Measurements from ENCODE around the gene ADCY2. TPM values are rescaled to one million over a fixed set of nuclear protein-coding genes. Genes with fewer than 3 reads are reported as not detected.

ADCY2 gene
- total and polyA plus RNA-seq, 2 experiments from 2014 or later, result 23.8 to 74.9 TPM

DNA sequence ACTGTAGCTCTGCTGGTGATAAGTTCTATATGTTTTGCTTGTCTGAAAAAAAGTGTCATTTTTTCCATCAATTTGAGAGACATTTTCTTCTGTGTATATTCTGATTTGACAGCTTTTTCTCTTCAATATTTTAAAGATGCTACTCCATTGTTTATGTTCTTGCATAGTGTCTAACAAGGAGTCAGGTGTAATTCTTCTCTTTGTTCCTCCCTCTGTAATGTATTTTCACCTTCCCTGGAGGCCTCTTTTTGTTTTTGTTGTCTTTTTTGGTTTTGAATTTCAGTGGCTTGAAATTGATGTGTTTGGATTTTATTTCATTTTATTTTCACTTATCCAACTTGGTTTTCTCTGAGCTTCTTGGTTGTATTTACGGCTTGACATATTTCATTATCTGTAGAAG, 75.8 kb downstream of the ADCY2 start:
- H3K27ac ChIP-seq (ENCODE audit: low read depth), result no peak overlapping the region
- peaks cover 19% of the 10 kb centered on the region for H3K9me3 Mint-ChIP-seq
- H3K4me3 ChIP-seq, result no peak overlapping the region
- no peak overlapping the region for H3K27ac Mint-ChIP-seq
- no peaks in the 10 kb centered on the region; the same call in 1 of the 2 replicates for H3F3A ChIP-seq (replicated peaks; ENCODE audit: low read depth)
- H2AFZ ChIP-seq, result no peak overlapping the region
- H3K4me2 ChIP-seq, result no peak overlapping the region
- peaks cover 38% of the 10 kb centered on the region for H3K36me3 Mint-ChIP-seq (ENCODE audit: low read depth)
- H4K20me1 ChIP-seq (replicated peaks; ENCODE audit: insufficient read depth), result peaks cover 13% of the 10 kb centered on the region; the same call in 1 of the 2 replicates
- no peak overlapping the region for H3K4me3 Mint-ChIP-seq
- ATAC-seq (no peak), DNase-seq (ENCODE audit: low spot score) (no peak)
- H3K4me1 Mint-ChIP-seq, result peaks cover 41% of the 10 kb centered on the region
- H3K36me3 ChIP-seq (ENCODE audit: insufficient read depth), result no peaks in the 10 kb centered on the region
- no peaks in the 10 kb centered on the region for H3K27me3 ChIP-seq (ENCODE audit: insufficient read depth)
- peaks cover 95% of the 10 kb centered on the region for H3K79me2 ChIP-seq (replicated peaks; ENCODE audit: insufficient read depth)
- H3K27me3 Mint-ChIP-seq (ENCODE audit: insufficient read depth, low read depth, poor library complexity), result peaks cover 6% of the 10 kb centered on the region
- H3K9me2 ChIP-seq (ENCODE audit: insufficient read depth), result peaks cover 7% of the 10 kb centered on the region; the same call in 1 of the 2 replicates
- peaks cover 37% of the 10 kb centered on the region for H3K4me1 ChIP-seq (ENCODE audit: insufficient read depth)
- TF ChIP-seq JUNB (IDR thresholded peaks at IDR 0.05; ENCODE audit: unreplicated experiment) (no peak), EZH2phosphoT487 (IDR thresholded peaks at IDR 0.05; ENCODE audit: unreplicated experiment) (no peak), CREB1 (CRISPR knock-in tag; IDR thresholded peaks at IDR 0.05; ENCODE audit: low read depth) (no peak), NANOG (IDR thresholded peaks at IDR 0.05; ENCODE audit: borderline replicate concordance) (no peak), STAT1 (IDR thresholded peaks at IDR 0.05; ENCODE audit: unreplicated experiment) (no peak)
- TF ChIP-seq, protein P1, sequence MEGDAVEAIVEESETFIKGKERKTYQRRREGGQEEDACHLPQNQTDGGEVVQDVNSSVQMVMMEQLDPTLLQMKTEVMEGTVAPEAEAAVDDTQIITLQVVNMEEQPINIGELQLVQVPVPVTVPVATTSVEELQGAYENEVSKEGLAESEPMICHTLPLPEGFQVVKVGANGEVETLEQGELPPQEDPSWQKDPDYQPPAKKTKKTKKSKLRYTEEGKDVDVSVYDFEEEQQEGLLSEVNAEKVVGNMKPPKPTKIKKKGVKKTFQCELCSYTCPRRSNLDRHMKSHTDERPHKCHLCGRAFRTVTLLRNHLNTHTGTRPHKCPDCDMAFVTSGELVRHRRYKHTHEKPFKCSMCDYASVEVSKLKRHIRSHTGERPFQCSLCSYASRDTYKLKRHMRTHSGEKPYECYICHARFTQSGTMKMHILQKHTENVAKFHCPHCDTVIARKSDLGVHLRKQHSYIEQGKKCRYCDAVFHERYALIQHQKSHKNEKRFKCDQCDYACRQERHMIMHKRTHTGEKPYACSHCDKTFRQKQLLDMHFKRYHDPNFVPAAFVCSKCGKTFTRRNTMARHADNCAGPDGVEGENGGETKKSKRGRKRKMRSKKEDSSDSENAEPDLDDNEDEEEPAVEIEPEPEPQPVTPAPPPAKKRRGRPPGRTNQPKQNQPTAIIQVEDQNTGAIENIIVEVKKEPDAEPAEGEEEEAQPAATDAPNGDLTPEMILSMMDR (conservative IDR thresholded peaks at IDR 0.05; ENCODE audit: low read depth in 2 of 2), result no peak
- TF ChIP-seq, protein P2, sequence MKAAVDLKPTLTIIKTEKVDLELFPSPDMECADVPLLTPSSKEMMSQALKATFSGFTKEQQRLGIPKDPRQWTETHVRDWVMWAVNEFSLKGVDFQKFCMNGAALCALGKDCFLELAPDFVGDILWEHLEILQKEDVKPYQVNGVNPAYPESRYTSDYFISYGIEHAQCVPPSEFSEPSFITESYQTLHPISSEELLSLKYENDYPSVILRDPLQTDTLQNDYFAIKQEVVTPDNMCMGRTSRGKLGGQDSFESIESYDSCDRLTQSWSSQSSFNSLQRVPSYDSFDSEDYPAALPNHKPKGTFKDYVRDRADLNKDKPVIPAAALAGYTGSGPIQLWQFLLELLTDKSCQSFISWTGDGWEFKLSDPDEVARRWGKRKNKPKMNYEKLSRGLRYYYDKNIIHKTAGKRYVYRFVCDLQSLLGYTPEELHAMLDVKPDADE (IDR thresholded peaks at IDR 0.05), result no peak

DNA sequence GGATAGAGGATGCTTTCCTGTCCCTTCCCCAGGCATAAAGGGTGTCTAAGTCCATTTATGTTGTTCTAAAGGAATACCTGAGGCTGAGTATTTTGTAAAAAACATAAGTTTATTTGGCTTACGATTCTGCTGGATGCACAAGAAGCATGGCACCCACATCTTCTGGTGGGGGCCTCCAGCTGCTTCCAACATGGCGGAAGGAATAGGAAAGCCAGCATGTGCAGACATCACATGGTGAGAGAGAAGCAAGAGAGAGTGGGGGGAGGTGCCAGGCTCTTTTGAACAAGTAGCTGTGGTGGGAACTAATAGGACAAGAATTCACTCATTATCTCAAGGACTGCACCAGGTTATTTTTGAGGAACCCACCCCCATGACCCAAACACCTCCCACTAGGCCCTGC, 77.2 kb downstream of the ADCY2 start:
- Histone ChIP-seq H3K4me2 (peak overlapping the region; percentile 31), H3K27ac (ENCODE audit: low read depth) (peak overlapping the region; percentile 97)
- ATAC-seq, result no peak
- TF ChIP-seq EZH2phosphoT487 (IDR thresholded peaks at IDR 0.05; ENCODE audit: unreplicated experiment) (no peak), JUNB (IDR thresholded peaks at IDR 0.05; ENCODE audit: unreplicated experiment) (no peak), EZH2 (IDR thresholded peaks at IDR 0.05; ENCODE audit: low read depth, unreplicated experiment) (no peak), CREB1 (CRISPR knock-in tag; IDR thresholded peaks at IDR 0.05; ENCODE audit: low read depth) (no peak)
- TF ChIP-seq, protein P3, sequence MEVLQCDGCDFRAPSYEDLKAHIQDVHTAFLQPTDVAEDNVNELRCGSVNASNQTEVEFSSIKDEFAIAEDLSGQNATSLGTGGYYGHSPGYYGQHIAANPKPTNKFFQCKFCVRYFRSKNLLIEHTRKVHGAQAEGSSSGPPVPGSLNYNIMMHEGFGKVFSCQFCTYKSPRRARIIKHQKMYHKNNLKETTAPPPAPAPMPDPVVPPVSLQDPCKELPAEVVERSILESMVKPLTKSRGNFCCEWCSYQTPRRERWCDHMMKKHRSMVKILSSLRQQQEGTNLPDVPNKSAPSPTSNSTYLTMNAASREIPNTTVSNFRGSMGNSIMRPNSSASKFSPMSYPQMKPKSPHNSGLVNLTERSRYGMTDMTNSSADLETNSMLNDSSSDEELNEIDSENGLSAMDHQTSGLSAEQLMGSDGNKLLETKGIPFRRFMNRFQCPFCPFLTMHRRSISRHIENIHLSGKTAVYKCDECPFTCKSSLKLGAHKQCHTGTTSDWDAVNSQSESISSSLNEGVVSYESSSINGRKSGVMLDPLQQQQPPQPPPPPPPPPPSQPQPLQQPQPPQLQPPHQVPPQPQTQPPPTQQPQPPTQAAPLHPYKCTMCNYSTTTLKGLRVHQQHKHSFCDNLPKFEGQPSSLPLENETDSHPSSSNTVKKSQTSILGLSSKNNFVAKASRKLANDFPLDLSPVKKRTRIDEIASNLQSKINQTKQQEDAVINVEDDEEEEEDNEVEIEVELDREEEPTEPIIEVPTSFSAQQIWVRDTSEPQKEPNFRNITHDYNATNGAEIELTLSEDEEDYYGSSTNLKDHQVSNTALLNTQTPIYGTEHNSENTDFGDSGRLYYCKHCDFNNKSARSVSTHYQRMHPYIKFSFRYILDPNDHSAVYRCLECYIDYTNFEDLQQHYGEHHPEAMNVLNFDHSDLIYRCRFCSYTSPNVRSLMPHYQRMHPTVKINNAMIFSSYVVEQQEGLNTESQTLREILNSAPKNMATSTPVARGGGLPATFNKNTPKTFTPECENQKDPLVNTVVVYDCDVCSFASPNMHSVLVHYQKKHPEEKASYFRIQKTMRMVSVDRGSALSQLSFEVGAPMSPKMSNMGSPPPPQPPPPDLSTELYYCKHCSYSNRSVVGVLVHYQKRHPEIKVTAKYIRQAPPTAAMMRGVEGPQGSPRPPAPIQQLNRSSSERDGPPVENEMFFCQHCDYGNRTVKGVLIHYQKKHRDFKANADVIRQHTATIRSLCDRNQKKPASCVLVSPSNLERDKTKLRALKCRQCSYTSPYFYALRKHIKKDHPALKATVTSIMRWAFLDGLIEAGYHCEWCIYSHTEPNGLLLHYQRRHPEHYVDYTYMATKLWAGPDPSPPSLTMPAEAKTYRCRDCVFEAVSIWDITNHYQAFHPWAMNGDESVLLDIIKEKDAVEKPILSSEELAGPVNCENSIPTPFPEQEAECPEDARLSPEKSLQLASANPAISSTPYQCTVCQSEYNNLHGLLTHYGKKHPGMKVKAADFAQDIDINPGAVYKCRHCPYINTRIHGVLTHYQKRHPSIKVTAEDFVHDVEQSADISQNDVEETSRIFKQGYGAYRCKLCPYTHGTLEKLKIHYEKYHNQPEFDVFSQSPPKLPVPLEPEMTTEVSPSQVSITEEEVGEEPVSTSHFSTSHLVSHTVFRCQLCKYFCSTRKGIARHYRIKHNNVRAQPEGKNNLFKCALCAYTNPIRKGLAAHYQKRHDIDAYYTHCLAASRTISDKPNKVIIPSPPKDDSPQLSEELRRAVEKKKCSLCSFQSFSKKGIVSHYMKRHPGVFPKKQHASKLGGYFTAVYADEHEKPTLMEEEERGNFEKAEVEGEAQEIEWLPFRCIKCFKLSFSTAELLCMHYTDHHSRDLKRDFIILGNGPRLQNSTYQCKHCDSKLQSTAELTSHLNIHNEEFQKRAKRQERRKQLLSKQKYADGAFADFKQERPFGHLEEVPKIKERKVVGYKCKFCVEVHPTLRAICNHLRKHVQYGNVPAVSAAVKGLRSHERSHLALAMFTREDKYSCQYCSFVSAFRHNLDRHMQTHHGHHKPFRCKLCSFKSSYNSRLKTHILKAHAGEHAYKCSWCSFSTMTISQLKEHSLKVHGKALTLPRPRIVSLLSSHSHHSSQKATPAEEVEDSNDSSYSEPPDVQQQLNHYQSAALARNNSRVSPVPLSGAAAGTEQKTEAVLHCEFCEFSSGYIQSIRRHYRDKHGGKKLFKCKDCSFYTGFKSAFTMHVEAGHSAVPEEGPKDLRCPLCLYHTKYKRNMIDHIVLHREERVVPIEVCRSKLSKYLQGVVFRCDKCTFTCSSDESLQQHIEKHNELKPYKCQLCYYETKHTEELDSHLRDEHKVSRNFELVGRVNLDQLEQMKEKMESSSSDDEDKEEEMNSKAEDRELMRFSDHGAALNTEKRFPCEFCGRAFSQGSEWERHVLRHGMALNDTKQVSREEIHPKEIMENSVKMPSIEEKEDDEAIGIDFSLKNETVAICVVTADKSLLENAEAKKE (CRISPR knock-in tag; IDR thresholded peaks at IDR 0.05), result no peak

More for the DNA sequence above, 77.2 kb downstream of the ADCY2 start:
- H3K79me2 ChIP-seq (replicated peaks; ENCODE audit: insufficient read depth), result peaks cover 95% of the 10 kb centered on the region
- peaks cover 15% of the 10 kb centered on the region; the same call in 1 of the 2 replicates for H4K20me1 ChIP-seq (replicated peaks; ENCODE audit: insufficient read depth)
- H3K4me1 ChIP-seq (ENCODE audit: insufficient read depth), result peaks cover 23% of the 10 kb centered on the region
- no peaks in the 10 kb centered on the region; the same call in 1 of the 2 replicates for H3F3A ChIP-seq (replicated peaks; ENCODE audit: low read depth)
- H2AFZ ChIP-seq, result no peak overlapping the region
- H3K4me1 Mint-ChIP-seq, result peaks cover 33% of the 10 kb centered on the region
- peaks cover 19% of the 10 kb centered on the region for H3K9me3 Mint-ChIP-seq
- DNase-seq (ENCODE audit: low spot score), result no peak
- no peak overlapping the region; the same call in 1 of the 3 replicates for H3K4me3 Mint-ChIP-seq
- no peak overlapping the region for H3K4me3 ChIP-seq
- H3K9me2 ChIP-seq (ENCODE audit: insufficient read depth), result peaks cover 7% of the 10 kb centered on the region; the same call in 1 of the 2 replicates
- H3K36me3 ChIP-seq (ENCODE audit: insufficient read depth), result no peaks in the 10 kb centered on the region
- H3K36me3 Mint-ChIP-seq (ENCODE audit: low read depth), result peaks cover 38% of the 10 kb centered on the region
- H3K27me3 ChIP-seq (ENCODE audit: insufficient read depth), result no peaks in the 10 kb centered on the region
- peaks cover 6% of the 10 kb centered on the region for H3K27me3 Mint-ChIP-seq (ENCODE audit: insufficient read depth, low read depth, poor library complexity)
- H3K27ac Mint-ChIP-seq, result peak overlapping the region; percentile 28; the same call in 1 of the 2 replicates

Data from GM23338 (cell line).